HFFc6 (cell line): ENCODE data around the gene CAPN5. TPM values are rescaled to one million over a fixed set of nuclear protein-coding genes. Genes with fewer than 3 reads are reported as not detected.

Experiments
- DNase-seq: peaks from one replicate; pipeline ENCODE4 v3.0.0-alpha.2; 2018
- H3K27ac Mint-ChIP-seq: 2 replicates; pipeline ENCODE4 v1.8.0; 2020; ENCODE audit warnings: mild to moderate bottlenecking, mixed read lengths
- H3K27me3 Mint-ChIP-seq: 2 replicates; pipeline ENCODE4 v1.8.0; 2021; ENCODE audit warnings: mild to moderate bottlenecking, moderate library complexity, mixed read lengths; ENCODE audit not compliant: insufficient read depth
- H3K36me3 Mint-ChIP-seq: 2 replicates; pipeline ENCODE4 v1.8.0; 2021; ENCODE audit warnings: low read depth, mixed read lengths
- H3K4me1 Mint-ChIP-seq: 2 replicates; pipeline ENCODE4 v1.8.0; 2020; ENCODE audit warnings: low read depth, mixed read lengths
- H3K4me3 Mint-ChIP-seq: 2 replicates; pipeline ENCODE4 v1.8.0; 2020; ENCODE audit warnings: mild to moderate bottlenecking, moderate library complexity, mixed read lengths
- H3K9me3 Mint-ChIP-seq: 2 replicates; pipeline ENCODE4 v1.8.0; 2020; ENCODE audit warnings: mild to moderate bottlenecking, mixed read lengths
- CTCF ChIP-seq: fragments of 200-600 bp; sonication (generic); IDR thresholded peaks from 2 replicates; pipeline ENCODE4 v1.5.0; 2021; ENCODE audit warnings: antibody characterized with exemption, mild to moderate bottlenecking
- total RNA-seq, 6 experiments: library from RNA; stranded (reverse); fragmentation: NEBNext Ultra II Directional; extraction: Animal tissue kit (Norgen Biotek cat#: 25700); gene quantifications; 2 replicates in 1 of 6; 3 replicates in 5 of 6; pipeline ENCODE4 v1.2.3, GENCODE V29; 2021

The CAPN5 gene
- total RNA-seq, 6 experiments from 2014 or later: 20.7 to 32.7 (median 29.0) TPM

- Mint-ChIP-seq H3K4me3 (no peak overlapping the region), H3K36me3 (peaks cover 8% of the 10 kb centered on the region; the same call in 1 of the 2 replicates), H3K27me3 (peaks cover 3% of the 10 kb centered on the region; the same call in 1 of the 2 replicates), H3K9me3 (no peaks in the 10 kb centered on the region), H3K27ac (no peak overlapping the region), H3K4me1 (no peaks in the 10 kb centered on the region)
- TF ChIP-seq CTCF: no peak
- DNase-seq: no peak
Observed at GRCh38 chr11:77119531-77119936, 52.8 kb downstream of the CAPN5 start.

- no peak for DNase-seq
- Mint-ChIP-seq H3K9me3 (no peaks in the 10 kb centered on the region), H3K36me3 (peaks cover 8% of the 10 kb centered on the region; the same call in 1 of the 2 replicates), H3K27me3 (peaks cover 3% of the 10 kb centered on the region; the same call in 1 of the 2 replicates), H3K27ac (no peak overlapping the region), H3K4me3 (no peak overlapping the region), H3K4me1 (no peaks in the 10 kb centered on the region)
- TF ChIP-seq CTCF: no peak
Observed at GRCh38 chr11:77120571-77120970, 53.8 kb downstream of the CAPN5 start.

- Mint-ChIP-seq H3K9me3 (no peaks in the 10 kb centered on the region), H3K27ac (no peak overlapping the region), H3K27me3 (peaks cover 3% of the 10 kb centered on the region; the same call in 1 of the 2 replicates), H3K36me3 (peaks cover 8% of the 10 kb centered on the region; the same call in 1 of the 2 replicates), H3K4me3 (no peak overlapping the region), H3K4me1 (no peaks in the 10 kb centered on the region; the same call in 1 of the 2 replicates)
- TF ChIP-seq CTCF: no peak
- no peak for DNase-seq
Observed at GRCh38 chr11:77121096-77121640, 54.4 kb downstream of the CAPN5 start.

GRCh38 chr11:77121876-77122575 lies 55.3 kb downstream of the CAPN5 start:
- no peak for TF ChIP-seq CTCF
- Mint-ChIP-seq H3K9me3 (no peaks in the 10 kb centered on the region), H3K4me1 (no peaks in the 10 kb centered on the region; the same call in 1 of the 2 replicates), H3K27ac (no peak overlapping the region), H3K36me3 (peaks cover 8% of the 10 kb centered on the region; the same call in 1 of the 2 replicates), H3K27me3 (peaks cover 2% of the 10 kb centered on the region; the same call in 1 of the 2 replicates), H3K4me3 (no peak overlapping the region)
- DNase-seq: no peak

- peaks cover 5% of the 10 kb centered on the region for H3K4me1 Mint-ChIP-seq
- no peak overlapping the region for H3K27ac Mint-ChIP-seq
- H3K36me3 Mint-ChIP-seq: peaks cover 8% of the 10 kb centered on the region; the same call in 1 of the 2 replicates
- no peaks in the 10 kb centered on the region for H3K9me3 Mint-ChIP-seq
- no peak for TF ChIP-seq CTCF
- DNase-seq: no peak
- peaks cover 2% of the 10 kb centered on the region; the same call in 1 of the 2 replicates for H3K27me3 Mint-ChIP-seq
- H3K4me3 Mint-ChIP-seq: no peak overlapping the region
Observed at GRCh38 chr11:77122576-77123212, 55.9 kb downstream of the CAPN5 start.
